HepG2 (cell line): ENCODE results near the gene KCTD15. TPM values are rescaled to one million over a fixed set of nuclear protein-coding genes. Genes with fewer than 3 reads are reported as not detected.

Source experiments
- ATAC-seq: fragments of 200-7000 bp; cut with Tn5 transposase; 3 replicates; pipeline ENCODE4 v1.9.1; 2020; ENCODE audit warnings: mild to moderate bottlenecking, moderate library complexity
- BruUV-seq: library from RNA; stranded (reverse); fragments of 400-500 nt; replicated peaks from 2 replicates; lab custom pipeline; 2021; lab: Mats Ljungman, UMichigan
- CTCF ChIA-PET: fragments of 300-600 bp; formaldehyde crosslinking; extraction: SDS; loops from one replicate; lab custom pipeline; 2021; ENCODE audit warnings: low total read pairs, inconsistent platforms, low intra/inter-chr PET ratio; lab: Yijun Ruan, JAX
- POLR2A ChIA-PET: fragments of 350-600 bp; sonication (Branson Sonifier 250); formaldehyde crosslinking; loops from one replicate; lab custom pipeline; 2020; ENCODE audit warnings: antibody characterized with exemption, inconsistent platforms; lab: Yijun Ruan, JAX
- DNase-seq: peaks from one replicate; pipeline ENCODE4 v3.0.0-alpha.2; 2015; ENCODE audit warnings: low spot score
- FAIRE-seq: peaks from 3 replicates; lab custom pipeline; 2011; peaks lifted over from hg19 to GRCh38; lab: Jason Lieb, UNC
- H2AFZ ChIP-seq: one replicate; pipeline ENCODE4 v1.6.1; 2011; ENCODE audit warnings: low read length, inconsistent platforms
- H3K27ac ChIP-seq: fragments of 300-600 bp; 3 replicates; pipeline ENCODE4 v1.8.0; 2011; ENCODE audit warnings: mixed run types, mild to moderate bottlenecking, mixed read lengths, low read length, inconsistent platforms; ENCODE audit not compliant: insufficient read depth; ENCODE audit errors: extremely low read length
- H3K27me3 ChIP-seq, 2 experiments: fragments of 200-600 bp in 1 of 2; 2 replicates in 1 of 2; 3 replicates in 1 of 2; pipeline versions ENCODE4 v1.6.0 to v1.8.0; 2011; ENCODE audit warnings: low read length in 2 of 2, mild to moderate bottlenecking in 2 of 2, moderate library complexity in 2 of 2, inconsistent platforms in 1 of 2; ENCODE audit not compliant: insufficient read depth in 2 of 2, control insufficient read depth in 1 of 2
- H3K36me3 ChIP-seq, 2 experiments: fragments of 200-600 bp in 1 of 2; replicated peaks in 1 of 2; 2 replicates in 1 of 2; 3 replicates in 1 of 2; pipeline versions ENCODE4 v1.5.1 to v1.8.0; 2011; ENCODE audit warnings: low read length in 2 of 2, inconsistent platforms in 1 of 2; ENCODE audit not compliant: insufficient read depth in 2 of 2, control insufficient read depth in 1 of 2
- H3K4me1 ChIP-seq: 2 replicates; pipeline ENCODE4 v1.5.1; 2012; ENCODE audit warnings: low read length, inconsistent platforms; ENCODE audit not compliant: insufficient read depth
- H3K4me2 ChIP-seq: 2 replicates; pipeline ENCODE4 v1.6.0; 2011; ENCODE audit warnings: low read depth, low read length, inconsistent platforms
- H3K4me3 ChIP-seq, 3 experiments: fragments of 200-600 bp in 1 of 3; sonication (generic), shearing (Covaris generic) in 1 of 3; replicated peaks in 1 of 3; 2 replicates each; pipeline ENCODE4 v1.5.1; 2011 to 2016; ENCODE audit warnings: low read length in 3 of 3, inconsistent platforms in 2 of 3, low read depth in 2 of 3, mild to moderate bottlenecking in 2 of 3, control low read depth in 1 of 3, mixed read lengths in 1 of 3; ENCODE audit not compliant: insufficient read depth in 1 of 3
- H3K79me2 ChIP-seq: one replicate; pipeline ENCODE4 v1.6.1; 2011; ENCODE audit warnings: low read length, inconsistent platforms; ENCODE audit not compliant: insufficient read depth
- H3K9ac ChIP-seq: 2 replicates; pipeline ENCODE4 v1.6.0; 2011; ENCODE audit warnings: mild to moderate bottlenecking, low read depth, low read length, inconsistent platforms; ENCODE audit not compliant: insufficient read depth
- H3K9me3 ChIP-seq: 2 replicates; pipeline ENCODE4 v1.5.1; 2012; ENCODE audit warnings: mild to moderate bottlenecking, low read length
- H4K20me1 ChIP-seq: 2 replicates; pipeline ENCODE4 v1.6.0; 2011; ENCODE audit warnings: inconsistent platforms, mild to moderate bottlenecking, low read length, moderate library complexity; ENCODE audit not compliant: insufficient read depth
- IKZF1 ChIP-seq: fragments of 450-650 bp; IDR thresholded peaks from 2 replicates; pipeline ENCODE4 v1.7.1; 2016
- MED1 ChIP-seq: sonication (generic); formaldehyde crosslinking; IDR thresholded peaks from 2 replicates; pipeline ENCODE4 v1.4.0; 2020; ENCODE audit warnings: missing genetic modification reagents
- MTA1 ChIP-seq: sonication (generic); formaldehyde crosslinking; IDR thresholded peaks from 2 replicates; pipeline ENCODE4 v1.4.0; 2020; ENCODE audit warnings: missing genetic modification reagents, mild to moderate bottlenecking, borderline replicate concordance
- SIN3B ChIP-seq: fragments of 150-350 bp; IDR thresholded peaks from 2 replicates; pipeline ENCODE4 v1.6.1; 2014; ENCODE audit warnings: low read length
- SMARCC2 ChIP-seq: fragments of 450-650 bp; IDR thresholded peaks from 2 replicates; pipeline ENCODE4 v1.6.1; 2017; ENCODE audit warnings: antibody characterized with exemption, mild to moderate bottlenecking
- ZFP41 ChIP-seq: sonication (generic); formaldehyde crosslinking; IDR thresholded peaks from 2 replicates; pipeline ENCODE4 v1.4.0; 2020; ENCODE audit warnings: mild to moderate bottlenecking, missing genetic modification reagents, borderline replicate concordance
- ZKSCAN8 ChIP-seq: IDR thresholded peaks from 2 replicates; pipeline ENCODE4 v1.6.1; 2016; ENCODE audit warnings: borderline replicate concordance, missing genetic modification reagents, missing compliant biosample characterization
- WGBS: methylation state at CpG from one replicate; pipeline ENCODE4 v1.1.6; 2017; ENCODE audit warnings: low lambda C conversion rate; 5-methylcytosine and 5-hydroxymethylcytosine counted together
- in situ Hi-C: cut with HindIII; loops from 2 replicates; pipeline ENCODE4 v1.10.0; 2017; ENCODE audit warnings: low pct_unique_long_range_greater_than_20kb; ENCODE audit not compliant: extremely low pct_ligation_motif_present
- intact Hi-C: fragments of 100-400 bp; cut with micrococcal nuclease; formaldehyde crosslinking; loops from one replicate; pipeline ENCODE4 v1.10.0; 2022; ENCODE audit not compliant: unreplicated experiment
- polyA plus RNA-seq, 8 experiments: library from polyadenylated mRNA; depleted of rRNA in 3 of 8; stranded (reverse) in 7 of 8; unstranded in 1 of 8; fragments of >200 nt; fragmentation: Illumina TruSeq in 4 of 8; extraction: Trizol in 4 of 8; gene quantifications; 2 replicates each; pipeline versions ENCODE4 v1.2.1 to v1.2.3, GENCODE V29; 2011 to 2016; ENCODE audit warnings: low read depth in 4 of 8, missing spikeins in 1 of 8, mixed read lengths in 1 of 8; ENCODE audit not compliant: insufficient read depth in 1 of 8
- total RNA-seq, 5 experiments: library from RNA; depleted of rRNA; stranded (reverse); fragments of >200 nt; fragmentation: Illumina TruSeq; extraction: Trizol; gene quantifications; 2 replicates each; pipeline ENCODE4 v1.2.3, GENCODE V29; 2016; ENCODE audit warnings: low read depth in 1 of 5
- TF ChIP-seq, protein P1 (sequence below): sonication (generic); formaldehyde crosslinking; IDR thresholded peaks from 2 replicates; pipeline ENCODE4 v1.4.0; 2020; ENCODE audit warnings: mild to moderate bottlenecking, missing genetic modification reagents

Gene KCTD15
- total and polyA plus RNA-seq, 2 of the 13 experiments (the other 11 are each of a cell fraction or from before 2014, with no cell fraction given): 13.2 to 16.7 TPM

DNA sequence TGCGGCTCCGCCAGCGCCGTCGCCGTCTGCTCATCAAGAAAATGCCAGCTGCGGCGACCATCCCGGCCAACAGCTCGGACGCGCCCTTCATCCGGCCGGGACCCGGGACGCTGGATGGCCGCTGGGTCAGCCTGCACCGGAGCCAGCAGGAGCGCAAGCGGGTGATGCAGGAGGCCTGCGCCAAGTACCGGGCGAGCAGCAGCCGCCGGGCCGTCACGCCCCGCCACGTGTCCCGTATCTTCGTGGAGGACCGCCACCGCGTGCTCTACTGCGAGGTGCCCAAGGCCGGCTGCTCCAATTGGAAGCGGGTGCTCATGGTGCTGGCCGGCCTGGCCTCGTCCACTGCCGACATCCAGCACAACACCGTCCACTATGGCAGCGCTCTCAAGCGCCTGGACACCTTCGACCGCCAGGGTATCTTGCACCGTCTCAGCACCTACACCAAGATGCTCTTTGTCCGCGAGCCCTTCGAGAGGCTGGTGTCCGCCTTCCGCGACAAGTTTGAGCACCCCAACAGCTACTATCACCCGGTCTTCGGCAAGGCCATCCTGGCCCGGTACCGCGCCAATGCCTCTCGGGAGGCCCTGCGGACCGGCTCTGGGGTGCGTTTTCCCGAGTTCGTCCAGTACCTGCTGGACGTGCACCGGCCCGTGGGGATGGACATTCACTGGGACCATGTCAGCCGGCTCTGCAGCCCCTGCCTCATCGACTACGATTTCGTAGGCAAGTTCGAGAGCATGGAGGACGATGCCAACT is 24.4 kb upstream of the KCTD15 start:
- H4K20me1 ChIP-seq: peaks cover 7% of the 10 kb centered on the region; the same call in 1 of the 2 replicates
- H3K4me1 ChIP-seq: no peaks in the 10 kb centered on the region
- H3K9ac ChIP-seq: no peak overlapping the region
- POLR2A ChIA-PET: no interaction called here
- FAIRE-seq (no peak), ATAC-seq (no peak)
- no peaks in the 10 kb centered on the region for H3K36me3 ChIP-seq
- no peaks in the 10 kb centered on the region for H3K9me3 ChIP-seq
- in situ Hi-C loops: loop anchor here (5.0 kb wide), 3 partner anchors 50 to 535 kb away; no protein-coding TSS in a partner anchor
- TF ChIP-seq, protein P1, sequence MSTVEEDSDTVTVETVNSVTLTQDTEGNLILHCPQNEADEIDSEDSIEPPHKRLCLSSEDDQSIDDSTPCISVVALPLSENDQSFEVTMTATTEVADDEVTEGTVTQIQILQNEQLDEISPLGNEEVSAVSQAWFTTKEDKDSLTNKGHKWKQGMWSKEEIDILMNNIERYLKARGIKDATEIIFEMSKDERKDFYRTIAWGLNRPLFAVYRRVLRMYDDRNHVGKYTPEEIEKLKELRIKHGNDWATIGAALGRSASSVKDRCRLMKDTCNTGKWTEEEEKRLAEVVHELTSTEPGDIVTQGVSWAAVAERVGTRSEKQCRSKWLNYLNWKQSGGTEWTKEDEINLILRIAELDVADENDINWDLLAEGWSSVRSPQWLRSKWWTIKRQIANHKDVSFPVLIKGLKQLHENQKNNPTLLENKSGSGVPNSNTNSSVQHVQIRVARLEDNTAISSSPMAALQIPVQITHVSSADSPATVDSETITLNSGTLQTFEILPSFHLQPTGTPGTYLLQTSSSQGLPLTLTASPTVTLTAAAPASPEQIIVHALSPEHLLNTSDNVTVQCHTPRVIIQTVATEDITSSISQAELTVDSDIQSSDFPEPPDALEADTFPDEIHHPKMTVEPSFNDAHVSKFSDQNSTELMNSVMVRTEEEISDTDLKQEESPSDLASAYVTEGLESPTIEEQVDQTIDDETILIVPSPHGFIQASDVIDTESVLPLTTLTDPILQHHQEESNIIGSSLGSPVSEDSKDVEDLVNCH (CRISPR knock-in tag): no peak
- TF ChIP-seq MED1 (CRISPR knock-in tag) (no peak), ZFP41 (CRISPR knock-in tag) (no peak), ZKSCAN8 (CRISPR knock-in tag) (no peak), SIN3B (no peak), MTA1 (CRISPR knock-in tag) (no peak), IKZF1 (no peak), SMARCC2 (no peak)
- TF ChIP-seq, all 625 proteins: peak for 0
- no peak overlapping the region for H3K4me2 ChIP-seq
- intact Hi-C loops: no loop called here
- no TSS peak for BruUV-seq
- H3K4me3 ChIP-seq: no peak overlapping the region
- 78% methylated on average over 44 of the region's 72 CpGs for WGBS
- H3K79me2 ChIP-seq: no peaks in the 10 kb centered on the region
- H3K27ac ChIP-seq: no peak overlapping the region
- CTCF ChIA-PET: interaction anchor here (1.1 to 2.9 kb wide), 3 partner anchors 342 to 537 kb away, joined by 3 to 21 read pairs (median 11); no protein-coding TSS in a partner anchor
- H3K27me3 ChIP-seq: peaks cover 1 to 10% of the 10 kb centered on the region in 2 experiments; a peak in 2 of 5 replicates
- H2AFZ ChIP-seq: no peak overlapping the region
- no peak for DNase-seq
